ENCODE data around the gene GRIN2C. TPM values are rescaled to one million over a fixed set of nuclear protein-coding genes. Genes with fewer than 3 reads are reported as not detected.

Gene GRIN2C
- polyA plus RNA-seq, 6 donors from 2014 or later = 0.04 to 0.05 TPM; not detected in 4

GRCh38 chr17:74842599-74843351, 16.9 kb downstream of the GRIN2C start:
- peak overlapping the region in 3 of 8 donors; percentile 47 to 64 (median 52) for H3K4me3 Mint-ChIP-seq
- H3K4me1 Mint-ChIP-seq = peaks cover 17 to 25% (median 23%) of the 10 kb centered on the region in 3 donors
- no peaks in the 10 kb centered on the region for H3K36me3 Mint-ChIP-seq
- ATAC-seq (ENCODE audit: low read depth in 2 of 2) = peak in 1 of 2 donors; percentile 34
- H3K27ac Mint-ChIP-seq = no peak overlapping the region
- H3K9me3 Mint-ChIP-seq = no peaks in the 10 kb centered on the region
- peaks cover 21 to 23% (median 22%) of the 10 kb centered on the region in 3 donors for H3K27me3 Mint-ChIP-seq
- no peak for DNase-seq

- H3K4me1 Mint-ChIP-seq = peaks cover 17 to 25% (median 23%) of the 10 kb centered on the region in 3 donors
- DNase-seq (no peak), ATAC-seq (ENCODE audit: low read depth in 2 of 2) (no peak)
- H3K36me3 Mint-ChIP-seq = no peaks in the 10 kb centered on the region
- peak overlapping the region in 1 of 6 donors; percentile 49 for H3K27ac Mint-ChIP-seq
- H3K9me3 Mint-ChIP-seq = no peaks in the 10 kb centered on the region
- H3K27me3 Mint-ChIP-seq = peaks cover 21 to 23% (median 22%) of the 10 kb centered on the region in 3 donors
- peak overlapping the region in 6 of 8 donors; percentile 19 to 64 (median 56) for H3K4me3 Mint-ChIP-seq
Measured at GRCh38 chr17:74842146-74842598, 17.5 kb downstream of the GRIN2C start.

GRCh38 chr17:74840989-74841666, 18.6 kb downstream of the GRIN2C start:
- Mint-ChIP-seq H3K4me1 (peaks cover 19 to 25% (median 23%) of the 10 kb centered on the region in 3 donors), H3K27me3 (peaks cover 21 to 23% (median 21%) of the 10 kb centered on the region in 3 donors), H3K9me3 (no peaks in the 10 kb centered on the region), H3K4me3 (peak overlapping the region in 7 of 8 donors; percentile 6 to 70 (median 36)), H3K27ac (peak overlapping the region in 4 of 6 donors; percentile 8 to 65 (median 42)), H3K36me3 (no peaks in the 10 kb centered on the region)
- ATAC-seq (ENCODE audit: low read depth in 2 of 2) (peak; percentile 54), DNase-seq (no peak)

- H3K4me3 Mint-ChIP-seq = peak overlapping the region in 2 of 8 donors; percentile 6 to 35
- DNase-seq (no peak), ATAC-seq (ENCODE audit: low read depth in 2 of 2) (no peak)
- peaks cover 24 to 29% (median 25%) of the 10 kb centered on the region in 3 donors for H3K4me1 Mint-ChIP-seq
- peak overlapping the region in 1 of 6 donors; percentile 37 for H3K27ac Mint-ChIP-seq
- no peaks in the 10 kb centered on the region for H3K36me3 Mint-ChIP-seq
- no peaks in the 10 kb centered on the region for H3K9me3 Mint-ChIP-seq
- peaks cover 13 to 18% (median 14%) of the 10 kb centered on the region in 3 donors for H3K27me3 Mint-ChIP-seq
Measured at GRCh38 chr17:74839990-74840852, 19.5 kb downstream of the GRIN2C start.

GRCh38 chr17:74838274-74838673, 21.4 kb downstream of the GRIN2C start:
- Mint-ChIP-seq H3K9me3 (no peaks in the 10 kb centered on the region), H3K27me3 (peaks cover 0 to 12% (median under 1%) of the 10 kb centered on the region in 3 donors), H3K36me3 (no peaks in the 10 kb centered on the region), H3K27ac (peak overlapping the region in 1 of 6 donors; percentile 33), H3K4me1 (peaks cover 27 to 42% (median 35%) of the 10 kb centered on the region in 3 donors), H3K4me3 (no peak overlapping the region)
- no peak for ATAC-seq (ENCODE audit: low read depth in 2 of 2)
- DNase-seq = no peak

- H3K36me3 Mint-ChIP-seq = no peaks in the 10 kb centered on the region
- H3K9me3 Mint-ChIP-seq = no peaks in the 10 kb centered on the region
- peaks cover 0 to 10% (median 0%) of the 10 kb centered on the region in 3 donors for H3K27me3 Mint-ChIP-seq
- no peak overlapping the region for H3K4me3 Mint-ChIP-seq
- H3K4me1 Mint-ChIP-seq = peaks cover 34 to 52% (median 47%) of the 10 kb centered on the region in 3 donors
- DNase-seq = no peak
- peak overlapping the region in 1 of 6 donors; percentile 53 for H3K27ac Mint-ChIP-seq
- ATAC-seq (ENCODE audit: low read depth in 2 of 2) = no peak
Measured at GRCh38 chr17:74836691-74837467, 22.8 kb downstream of the GRIN2C start.

- H3K36me3 Mint-ChIP-seq = no peaks in the 10 kb centered on the region
- no peaks in the 10 kb centered on the region for H3K9me3 Mint-ChIP-seq
- no peak for DNase-seq
- ATAC-seq (ENCODE audit: low read depth in 2 of 2) = no peak
- peaks cover 0 to 3% (median 0%) of the 10 kb centered on the region in 3 donors for H3K27me3 Mint-ChIP-seq
- H3K4me1 Mint-ChIP-seq = peaks cover 27 to 45% (median 41%) of the 10 kb centered on the region in 3 donors
- H3K27ac Mint-ChIP-seq = no peak overlapping the region
- H3K4me3 Mint-ChIP-seq = peak overlapping the region in 2 of 8 donors; percentile 12 to 27
Measured at GRCh38 chr17:74836191-74836590, 23.5 kb downstream of the GRIN2C start.

GRCh38 chr17:74833501-74834377, 25.9 kb downstream of the GRIN2C start:
- Mint-ChIP-seq H3K9me3 (no peaks in the 10 kb centered on the region), H3K27ac (peak overlapping the region; percentile 27 to 93 (median 75)), H3K36me3 (no peaks in the 10 kb centered on the region), H3K27me3 (no peaks in the 10 kb centered on the region), H3K4me1 (peaks cover 17 to 34% (median 32%) of the 10 kb centered on the region in 3 donors), H3K4me3 (peak overlapping the region in 7 of 8 donors; percentile 1 to 56 (median 40))
- DNase-seq (peak; percentile 49), ATAC-seq (ENCODE audit: low read depth in 2 of 2) (peak; percentile 88 to 89)

GRCh38 chr17:74832421-74832820, 27.3 kb downstream of the GRIN2C start:
- peak; percentile 35 to 44 for ATAC-seq (ENCODE audit: low read depth in 2 of 2)
- Mint-ChIP-seq H3K4me3 (peak overlapping the region in 3 of 8 donors; percentile 18 to 75 (median 52)), H3K27me3 (no peaks in the 10 kb centered on the region), H3K27ac (peak overlapping the region in 3 of 6 donors; percentile 60 to 81 (median 76)), H3K36me3 (no peaks in the 10 kb centered on the region), H3K4me1 (peaks cover 17 to 34% (median 32%) of the 10 kb centered on the region in 3 donors), H3K9me3 (no peaks in the 10 kb centered on the region)
- no peak for DNase-seq

- no peaks in the 10 kb centered on the region for H3K36me3 Mint-ChIP-seq
- H3K27me3 Mint-ChIP-seq = no peaks in the 10 kb centered on the region
- peak overlapping the region in 2 of 6 donors; percentile 30 to 76 for H3K27ac Mint-ChIP-seq
- no peak overlapping the region for H3K4me3 Mint-ChIP-seq
- ATAC-seq (ENCODE audit: low read depth in 2 of 2) (no peak), DNase-seq (no peak)
- H3K4me1 Mint-ChIP-seq = peaks cover 17 to 34% (median 32%) of the 10 kb centered on the region in 3 donors
- H3K9me3 Mint-ChIP-seq = no peaks in the 10 kb centered on the region
Measured at GRCh38 chr17:74831444-74832146, 28.1 kb downstream of the GRIN2C start.

GRCh38 chr17:74830861-74831260, 28.8 kb downstream of the GRIN2C start:
- H3K36me3 Mint-ChIP-seq = no peaks in the 10 kb centered on the region
- ATAC-seq (ENCODE audit: low read depth in 2 of 2) (no peak), DNase-seq (no peak)
- no peaks in the 10 kb centered on the region for H3K27me3 Mint-ChIP-seq
- no peak overlapping the region for H3K4me3 Mint-ChIP-seq
- H3K4me1 Mint-ChIP-seq = peaks cover 17 to 34% (median 27%) of the 10 kb centered on the region in 3 donors
- H3K9me3 Mint-ChIP-seq = no peaks in the 10 kb centered on the region
- no peak overlapping the region for H3K27ac Mint-ChIP-seq
